Prostate gland (tissue), 2 donors: ENCODE measurements around the gene TOMM7.

Source experiments
- CTCF ChIP-seq, 4 experiments: fragments of 200-600 bp in 2 of 4; fragments of 450-650 bp in 2 of 4; sonication (generic) in 2 of 4; IDR thresholded peaks; 1 replicate in 3 of 4; 2 replicates in 1 of 4; pipeline ENCODE4 v1.5.1; 2016 to 2019; ENCODE audit warnings: antibody characterized with exemption in 4 of 4, mild to moderate bottlenecking in 2 of 4, moderate library complexity in 2 of 4
- POLR2A ChIP-seq: fragments of 450-650 bp; IDR thresholded peaks from one replicate; pipeline ENCODE4 v1.6.1; 2016; ENCODE audit warnings: antibody characterized with exemption, mild to moderate bottlenecking
- POLR2AphosphoS5 ChIP-seq: sonication (generic); formaldehyde crosslinking; IDR thresholded peaks from one replicate; pipeline ENCODE4 v1.6.1; 2017; ENCODE audit warnings: antibody characterized with exemption

- TF ChIP-seq CTCF (IDR thresholded peaks at IDR 0.05), result no peak
- TF ChIP-seq POLR2AphosphoS5, result no peak
- TF ChIP-seq POLR2A, result no peak
These were observed 36.2 kb downstream of the TOMM7 start for GRCh38 chr7:22786290-22786932.
